ENCODE measurements around the gene SET.
A peak's percentile ranks its signal among the peaks of the same experiment; 100 is the strongest.

The SET gene

DNA sequence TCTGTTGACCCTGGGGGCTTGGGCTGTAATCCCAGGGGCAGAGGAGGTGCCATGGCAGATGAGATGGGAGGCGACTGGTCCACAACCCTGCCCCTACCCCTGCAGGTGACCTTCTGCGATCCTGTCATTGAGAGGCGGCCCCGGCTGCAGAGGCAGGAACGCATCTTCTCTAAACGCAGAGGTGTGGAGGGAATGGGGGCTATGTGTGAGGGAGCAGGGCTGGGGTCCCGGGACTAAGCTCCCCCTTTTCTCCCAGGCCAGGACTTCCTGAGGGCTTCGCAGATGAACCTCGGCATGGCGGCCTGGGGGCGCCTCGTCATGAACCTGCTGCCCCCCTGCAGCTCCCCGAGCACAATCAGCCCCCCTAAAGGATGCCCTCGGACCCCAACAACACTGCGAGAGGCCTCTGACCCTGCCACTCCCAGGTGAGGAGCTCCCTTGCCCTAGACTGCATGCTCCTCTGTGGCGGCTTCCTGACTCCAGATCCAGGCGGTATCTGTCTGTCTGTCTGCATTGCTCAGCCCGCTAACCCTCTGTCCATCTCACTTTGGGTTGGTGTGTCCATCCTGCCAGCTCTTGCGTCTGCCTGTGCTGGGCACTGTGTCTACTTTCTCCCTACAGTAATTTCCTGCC lies 25.0 kb downstream of the SET start:
- no peak for DNase-seq

DNA sequence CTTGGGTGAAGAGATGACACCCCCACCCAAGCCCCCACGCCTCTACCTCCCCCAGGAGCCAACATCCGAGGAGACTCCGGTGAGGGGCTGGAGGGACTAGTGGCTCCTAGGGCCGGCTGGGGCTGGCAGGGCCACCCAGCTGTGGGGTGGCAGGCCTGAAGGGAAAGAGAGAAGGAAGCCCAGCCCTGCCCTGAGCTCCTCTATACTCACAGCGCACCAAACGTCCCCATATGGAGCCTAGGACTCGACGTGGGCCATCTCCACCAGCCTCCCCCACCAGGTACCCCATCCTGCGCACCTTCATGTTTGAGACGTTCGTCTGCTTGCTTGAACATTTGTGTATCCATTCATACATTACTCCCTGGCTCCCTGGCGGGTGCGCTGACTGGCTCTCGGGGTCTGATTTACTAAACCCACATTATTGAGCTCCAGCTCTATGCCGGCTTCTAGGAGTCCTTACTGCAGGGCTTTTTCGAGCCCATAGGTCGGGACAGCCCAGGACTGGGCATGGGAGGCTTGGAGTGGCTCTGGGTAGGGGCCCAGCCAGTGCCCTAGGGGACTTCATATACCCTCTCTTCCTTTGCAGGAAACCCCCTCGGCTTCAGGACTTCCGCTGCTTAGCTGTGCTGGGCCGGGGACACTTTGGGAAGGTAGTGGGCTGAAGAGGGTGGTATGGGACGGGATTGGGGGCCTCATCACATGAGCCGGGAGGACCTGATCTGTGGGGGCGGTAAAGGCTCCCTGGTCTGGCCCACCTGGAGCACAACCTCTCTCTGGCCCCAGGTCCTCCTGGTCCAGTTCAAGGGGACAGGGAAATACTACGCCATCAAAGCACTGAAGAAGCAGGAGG lies 25.8 kb downstream of the SET start:
- no peak for DNase-seq

DNA sequence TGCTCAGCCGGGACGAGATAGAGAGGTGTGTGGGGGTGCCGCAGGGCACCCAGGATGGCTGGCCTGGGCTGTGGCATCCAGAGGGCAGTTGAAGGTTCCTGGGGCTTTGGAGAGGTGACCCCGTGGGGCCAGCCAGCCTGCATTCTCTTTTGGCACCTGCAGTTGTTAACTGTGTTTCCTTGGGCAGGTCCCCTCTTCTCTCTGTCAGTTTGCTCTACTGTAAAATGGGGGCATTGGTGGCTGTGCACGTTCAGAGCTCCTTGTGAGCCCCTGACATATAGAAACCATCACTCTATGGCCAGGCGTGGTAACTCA lies 26.4 kb downstream of the SET start:
- DNase-seq: no peak

GRCh38 chr9:128716581-128717254 lies 27.7 kb downstream of the SET start:
- DNase-seq: no peak

DNA sequence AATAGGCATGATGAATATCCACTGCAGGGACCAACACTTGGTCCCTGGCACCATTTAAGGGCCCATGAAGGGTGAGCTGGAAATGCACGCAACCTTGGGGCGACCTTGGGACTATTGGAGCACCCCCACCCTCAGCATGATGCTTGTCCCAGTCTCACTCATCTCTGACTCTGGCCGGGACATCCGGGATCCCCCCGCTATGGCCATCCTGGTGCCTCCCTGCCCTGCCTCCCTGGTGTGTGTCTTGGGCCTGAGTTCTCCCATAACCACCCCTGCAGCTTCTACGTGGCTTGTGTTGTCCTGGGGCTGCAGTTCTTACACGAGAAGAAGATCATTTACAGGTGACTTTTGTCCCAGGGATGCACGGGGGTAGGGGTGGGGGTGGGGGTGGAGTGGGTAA lies 29.0 kb downstream of the SET start:
- no peak for DNase-seq

DNA sequence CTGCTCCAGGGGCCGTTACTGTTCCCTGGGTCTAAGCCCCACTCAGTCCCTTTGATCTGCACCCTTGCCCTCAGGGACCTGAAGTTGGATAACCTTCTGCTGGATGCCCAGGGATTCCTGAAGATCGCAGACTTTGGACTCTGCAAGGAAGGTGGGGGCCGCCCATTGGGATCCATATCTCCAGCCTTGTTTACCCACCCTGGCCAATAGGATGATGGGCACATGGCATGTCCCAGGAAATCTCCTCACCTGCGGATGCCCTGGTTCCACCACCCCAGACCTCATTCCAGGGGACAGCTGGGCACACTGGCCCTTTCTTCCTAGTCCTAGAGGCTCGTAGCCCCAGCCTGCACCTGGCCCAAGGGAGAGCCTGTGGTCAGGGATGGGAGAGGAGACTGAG lies 29.5 kb downstream of the SET start:
- DNase-seq: no peak

GRCh38 chr9:128719919-128720605 lies 31.0 kb downstream of the SET start:
- no peak for DNase-seq

DNA sequence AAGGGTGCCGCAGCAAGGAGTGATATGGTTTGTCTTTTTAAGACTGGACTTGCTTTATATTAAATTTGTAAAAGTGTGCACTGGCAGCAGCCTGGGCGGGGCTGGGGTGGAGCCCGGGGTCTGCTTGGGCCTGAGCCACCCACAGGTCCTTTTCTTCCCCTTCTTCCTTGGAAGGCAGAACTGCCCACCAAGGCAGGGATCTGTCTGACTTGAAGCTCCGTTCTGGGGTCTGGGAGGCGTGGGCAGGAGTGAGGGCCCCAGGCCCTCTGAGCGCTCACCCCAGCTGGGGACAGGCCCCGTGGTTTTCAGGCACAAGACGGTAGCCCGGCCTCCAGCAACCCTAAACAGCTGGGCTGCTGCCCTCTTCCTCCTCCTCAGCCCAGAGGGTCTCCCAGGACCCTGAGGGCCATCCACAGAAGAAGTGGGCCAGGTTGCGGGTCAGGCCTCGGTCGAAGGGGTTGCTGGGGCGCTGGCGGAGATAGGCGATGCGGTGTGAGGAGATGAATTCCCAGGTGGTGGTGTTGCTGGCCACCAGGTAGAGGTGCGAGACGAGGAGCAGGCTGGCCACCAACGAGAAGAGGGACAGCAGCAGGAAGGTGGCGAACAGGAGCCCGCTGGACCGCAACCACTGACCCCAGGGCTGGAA lies 31.9 kb downstream of the SET start:
- no peak for DNase-seq

DNA sequence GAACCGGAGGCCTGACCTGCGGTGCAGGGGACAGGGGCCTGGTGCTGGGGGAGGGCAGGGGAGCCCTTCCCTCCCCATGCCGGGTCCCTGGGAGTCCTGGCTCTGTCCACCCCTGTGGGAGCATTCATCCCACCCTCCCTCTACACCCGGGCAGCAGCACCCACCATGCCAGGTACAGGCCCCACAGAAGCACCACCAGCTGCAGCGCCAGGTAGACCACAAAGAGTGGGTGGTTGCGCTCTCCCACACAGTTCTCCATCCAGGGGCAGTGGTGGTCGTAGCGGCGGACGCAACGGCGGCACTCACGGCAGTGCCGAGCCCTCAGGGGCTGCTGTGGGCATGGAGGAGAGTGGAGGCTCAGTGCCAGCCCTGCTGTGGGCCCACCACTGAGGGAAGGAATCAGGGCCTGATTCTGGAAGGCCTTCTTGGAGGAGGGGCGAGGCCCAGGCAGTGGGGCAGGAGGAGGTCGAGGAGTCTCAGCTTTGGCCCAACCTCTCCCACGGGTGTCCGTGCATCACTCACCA lies 32.5 kb downstream of the SET start:
- no peak for DNase-seq

DNA sequence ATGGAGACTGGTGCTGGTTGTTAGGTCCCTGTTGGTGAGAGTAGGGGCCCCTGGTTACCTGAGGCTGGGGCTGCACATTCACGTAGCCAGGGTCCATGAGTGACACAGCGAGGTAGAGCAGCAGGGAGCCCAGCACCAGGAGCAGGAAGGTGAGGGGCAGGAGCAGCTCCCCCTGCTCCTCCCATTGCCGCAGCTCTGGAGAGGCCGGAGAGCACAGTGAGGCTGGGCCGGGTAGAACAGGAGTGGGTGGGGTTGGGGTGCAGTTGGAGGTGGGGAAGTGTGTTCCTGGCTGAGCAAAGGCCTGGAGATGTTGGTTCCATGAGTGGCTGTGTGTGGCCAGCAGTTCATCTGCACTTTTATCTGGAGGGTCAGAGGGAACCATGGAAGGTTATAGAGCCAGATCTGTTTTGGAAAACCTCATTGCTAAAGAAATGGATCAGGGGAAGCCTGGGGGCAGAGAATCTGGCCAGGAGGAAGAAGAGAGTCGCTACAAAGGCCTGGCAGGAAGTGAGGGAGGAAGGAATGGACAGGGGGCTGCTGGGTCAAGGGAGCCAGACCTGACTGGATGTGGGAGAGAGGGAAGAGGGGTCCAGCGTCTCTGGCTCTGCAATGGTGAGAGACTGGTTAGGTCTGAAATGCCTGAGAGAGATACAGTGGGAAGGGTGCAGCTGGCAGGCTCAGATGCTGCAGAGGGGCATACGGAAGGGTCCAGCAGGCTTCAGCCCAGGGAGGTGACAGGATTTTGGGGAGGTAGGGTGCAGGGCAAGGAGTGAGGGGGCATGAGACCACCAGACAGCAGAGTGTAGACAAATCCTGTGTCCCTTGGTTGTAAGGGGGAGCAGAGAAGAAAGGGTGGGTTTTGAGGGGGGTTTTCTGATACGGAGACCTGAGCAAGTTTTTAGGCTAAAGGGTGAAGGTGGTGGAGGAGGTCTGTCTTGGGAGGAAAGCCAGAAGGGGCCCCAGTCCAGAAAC lies 33.6 kb downstream of the SET start:
- DNase-seq: no peak

- no peak for DNase-seq
These were observed 34.4 kb downstream of the SET start for GRCh38 chr9:128723352-128723865.

- peak; percentile 94 for DNase-seq
These were observed 35.1 kb downstream of the SET start, which contains the start of gene ZDHHC12 for GRCh38 chr9:128723866-128724743. TSS of gene ZDHHC12 (minus strand) at chr9:128724127. CDS start at chr9:128724093, 34 bp downstream.

DNA sequence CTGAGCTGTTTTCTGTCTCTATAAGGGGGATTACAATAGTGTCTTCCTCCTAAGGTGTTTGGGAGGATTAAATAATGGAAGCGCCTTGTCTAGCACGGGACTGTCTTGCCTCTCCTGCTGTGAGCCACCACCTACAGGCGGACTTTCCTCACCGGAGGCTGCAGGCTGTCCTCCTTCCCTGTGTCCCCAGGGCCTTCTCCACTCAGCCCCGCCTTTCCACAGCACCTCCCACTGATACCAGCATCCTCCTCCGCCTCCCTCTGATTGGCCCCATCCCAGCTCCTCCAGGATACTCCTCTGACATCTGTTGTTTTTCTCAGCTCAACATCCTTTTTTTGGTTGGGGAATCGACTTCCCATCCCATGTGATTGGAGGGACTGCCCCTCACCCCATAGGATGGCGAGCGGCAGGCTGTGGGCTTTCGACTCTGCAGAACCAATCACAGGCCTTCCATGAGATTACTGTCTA lies 35.8 kb downstream of the SET start:
- peak; percentile 7 for DNase-seq

- DNase-seq: no peak
These were observed 38.7 kb downstream of the SET start for GRCh38 chr9:128727640-128728248.

DNA sequence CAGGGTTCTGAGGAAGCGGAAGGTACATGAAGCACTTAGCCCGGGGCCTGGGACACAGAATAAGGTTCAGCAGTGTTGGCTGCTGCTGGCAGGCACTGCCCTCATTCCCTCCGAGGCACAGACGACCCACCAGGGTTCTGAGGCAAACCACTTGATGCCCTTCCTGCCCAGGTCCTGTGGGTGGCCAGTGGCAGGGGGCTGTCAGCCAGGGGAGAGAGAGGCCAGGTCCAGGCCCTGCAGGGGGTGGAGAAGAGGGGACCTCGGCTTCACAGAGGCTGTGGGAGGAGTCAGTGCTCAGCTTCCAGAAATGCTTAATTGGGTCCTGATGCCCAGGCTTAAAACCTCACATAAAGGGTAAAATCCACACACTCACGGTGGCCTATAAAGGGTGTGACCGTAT lies 39.3 kb downstream of the SET start:
- no peak for DNase-seq

- no peak for DNase-seq
These were observed 40.3 kb downstream of the SET start for GRCh38 chr9:128729302-128729701.

GRCh38 chr9:128729766-128730517 lies 40.9 kb downstream of the SET start:
- DNase-seq: no peak

- DNase-seq: no peak
These were observed 42.1 kb downstream of the SET start for GRCh38 chr9:128731093-128731492.

- no peak for DNase-seq
These were observed 42.7 kb downstream of the SET start for GRCh38 chr9:128731691-128732090.
